ENCODE results near the gene CHRNG.

The CHRNG gene

DNA sequence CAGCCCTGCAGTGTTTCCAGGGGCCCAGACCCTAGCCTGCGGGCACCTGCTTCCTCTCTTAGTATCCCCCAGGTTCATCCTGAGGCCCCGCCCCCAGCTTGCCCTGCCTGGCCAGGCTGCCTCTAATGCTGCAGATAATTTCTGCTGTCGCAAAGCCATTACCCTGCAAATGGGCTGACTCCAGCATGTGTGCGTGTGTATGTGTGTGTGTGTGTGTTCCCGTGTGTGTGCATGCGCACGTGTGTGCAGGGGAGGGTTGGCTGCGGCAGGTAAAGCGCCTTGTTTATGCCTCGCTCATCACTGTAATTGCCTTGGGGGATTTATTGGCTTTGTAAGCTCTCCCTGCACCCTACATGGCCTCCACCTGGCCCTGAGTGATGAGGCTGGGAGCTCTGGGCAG is 26.9 kb upstream of the CHRNG start:
- Histone ChIP-seq H3K9me3 (ENCODE audit: control insufficient read depth, low read length) (no peaks in the 10 kb centered on the region), H3K27me3 (ENCODE audit: control insufficient read depth, insufficient read depth, low read length) (peaks cover 16% of the 10 kb centered on the region), H3K36me3 (ENCODE audit: control insufficient read depth, insufficient read depth, low read length) (no peaks in the 10 kb centered on the region), H3K4me1 (ENCODE audit: control insufficient read depth, insufficient read depth, low read length) (no peaks in the 10 kb centered on the region), H3K9ac (ENCODE audit: low read length) (no peak overlapping the region), H3K4me3 (ENCODE audit: low read length) (no peak overlapping the region)

DNA sequence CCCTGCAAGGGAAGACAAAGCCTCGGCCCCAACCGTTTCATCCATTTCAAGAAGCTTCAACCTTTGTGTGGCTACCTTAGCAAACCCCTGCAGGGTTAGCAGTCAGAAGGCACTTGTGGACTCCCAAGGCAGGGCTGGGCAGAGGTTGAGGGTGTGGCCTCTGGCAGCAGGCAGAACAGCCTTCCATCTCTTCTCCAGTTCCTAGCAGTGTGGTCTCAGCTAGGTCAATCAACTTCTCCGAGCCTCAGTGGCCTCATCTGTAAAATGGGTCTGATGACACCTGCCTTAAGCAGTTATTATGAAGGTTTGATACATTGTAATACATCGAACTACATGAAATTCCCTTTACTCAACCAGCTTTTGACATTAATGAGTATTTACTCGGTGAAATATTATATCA is 26.1 kb upstream of the CHRNG start:
- Histone ChIP-seq H3K9me3 (ENCODE audit: control insufficient read depth, low read length) (no peaks in the 10 kb centered on the region), H3K9ac (ENCODE audit: low read length) (no peak overlapping the region), H3K27me3 (ENCODE audit: control insufficient read depth, insufficient read depth, low read length) (peaks cover 16% of the 10 kb centered on the region), H3K36me3 (ENCODE audit: control insufficient read depth, insufficient read depth, low read length) (no peaks in the 10 kb centered on the region), H3K4me3 (ENCODE audit: low read length) (no peak overlapping the region), H3K4me1 (ENCODE audit: control insufficient read depth, insufficient read depth, low read length) (no peaks in the 10 kb centered on the region)

DNA sequence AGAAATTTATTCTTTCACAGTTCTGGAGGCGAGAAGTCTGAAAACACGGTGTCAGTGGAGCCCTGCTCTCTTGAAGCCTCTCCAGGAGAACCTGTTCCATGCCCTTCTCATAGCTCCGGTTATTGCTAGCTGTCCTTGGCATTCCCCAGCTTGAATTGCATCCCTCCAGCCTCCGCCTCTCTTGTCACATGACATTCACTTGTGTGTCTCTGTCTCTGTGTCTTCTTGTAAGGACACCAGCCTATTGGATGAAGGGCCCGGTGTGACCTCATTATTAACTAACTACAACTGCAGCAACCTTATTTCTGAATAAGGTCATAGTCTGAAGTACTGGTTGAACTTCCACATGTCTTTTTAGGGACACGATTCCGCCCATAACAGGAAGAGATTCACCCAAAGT is 23.9 kb upstream of the CHRNG start:
- H3K4me1 ChIP-seq (ENCODE audit: control insufficient read depth, insufficient read depth, low read length) = no peaks in the 10 kb centered on the region
- H3K9me3 ChIP-seq (ENCODE audit: control insufficient read depth, low read length) = no peaks in the 10 kb centered on the region
- peaks cover 16% of the 10 kb centered on the region for H3K27me3 ChIP-seq (ENCODE audit: control insufficient read depth, insufficient read depth, low read length)

DNA sequence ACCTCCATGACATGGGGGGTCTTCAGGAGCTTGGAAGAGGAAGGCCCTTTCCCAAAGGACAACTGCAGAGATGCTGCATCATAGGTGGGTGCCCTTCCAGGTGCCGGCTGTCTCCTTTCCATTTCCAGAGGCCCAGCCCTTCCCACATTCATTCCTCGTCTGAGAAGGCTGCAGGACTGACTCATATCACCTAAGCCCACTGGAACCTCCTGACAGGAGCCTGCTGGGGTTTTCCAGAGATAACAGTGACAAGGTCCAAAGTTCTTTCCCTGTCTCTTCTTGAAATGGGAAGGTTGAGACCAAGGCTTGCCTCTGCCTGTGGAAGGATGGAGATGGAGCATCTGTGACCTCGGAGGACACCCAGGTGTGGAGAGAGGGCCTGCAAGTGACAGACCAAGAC is 22.9 kb upstream of the CHRNG start:
- no peak overlapping the region for H3K4me3 ChIP-seq (ENCODE audit: low read length)
- no peaks in the 10 kb centered on the region for H3K4me1 ChIP-seq (ENCODE audit: control insufficient read depth, insufficient read depth, low read length)
- H3K27me3 ChIP-seq (ENCODE audit: control insufficient read depth, insufficient read depth, low read length) = peaks cover 17% of the 10 kb centered on the region
- H3K9ac ChIP-seq (ENCODE audit: low read length) = no peak overlapping the region
- H3K9me3 ChIP-seq (ENCODE audit: control insufficient read depth, low read length) = no peaks in the 10 kb centered on the region
- no peaks in the 10 kb centered on the region for H3K36me3 ChIP-seq (ENCODE audit: control insufficient read depth, insufficient read depth, low read length)

More for the DNA sequence above, 23.9 kb upstream of the CHRNG start:
- Histone ChIP-seq H3K36me3 (ENCODE audit: control insufficient read depth, insufficient read depth, low read length) (no peaks in the 10 kb centered on the region), H3K4me3 (ENCODE audit: low read length) (no peak overlapping the region), H3K9ac (ENCODE audit: low read length) (no peak overlapping the region)

DNA sequence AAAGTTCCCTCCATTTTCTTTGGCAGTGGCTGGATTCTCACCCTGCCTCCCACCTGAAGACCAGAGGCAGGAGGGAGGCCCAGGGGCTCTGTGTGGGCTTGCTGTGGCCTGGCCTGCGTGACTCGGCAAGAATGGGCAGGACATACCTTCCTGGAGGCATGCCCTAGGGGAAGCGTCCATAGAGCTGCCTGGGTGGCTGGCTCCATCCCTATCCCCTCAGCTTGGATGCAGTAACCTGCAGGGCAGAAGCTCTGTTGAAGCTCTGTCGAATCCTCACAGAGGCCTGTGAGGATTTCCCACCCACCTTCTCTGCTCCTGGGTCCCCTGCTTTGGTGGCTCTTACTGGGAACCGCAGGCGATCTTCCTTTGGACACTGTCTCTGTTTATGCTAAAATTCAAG is 20.6 kb upstream of the CHRNG start:
- Histone ChIP-seq H3K36me3 (ENCODE audit: control insufficient read depth, insufficient read depth, low read length) (no peaks in the 10 kb centered on the region), H3K9ac (ENCODE audit: low read length) (no peak overlapping the region), H3K4me3 (ENCODE audit: low read length) (no peak overlapping the region), H3K4me1 (ENCODE audit: control insufficient read depth, insufficient read depth, low read length) (peaks cover 6% of the 10 kb centered on the region), H3K27me3 (ENCODE audit: control insufficient read depth, insufficient read depth, low read length) (peaks cover 29% of the 10 kb centered on the region), H3K9me3 (ENCODE audit: control insufficient read depth, low read length) (no peaks in the 10 kb centered on the region)

DNA sequence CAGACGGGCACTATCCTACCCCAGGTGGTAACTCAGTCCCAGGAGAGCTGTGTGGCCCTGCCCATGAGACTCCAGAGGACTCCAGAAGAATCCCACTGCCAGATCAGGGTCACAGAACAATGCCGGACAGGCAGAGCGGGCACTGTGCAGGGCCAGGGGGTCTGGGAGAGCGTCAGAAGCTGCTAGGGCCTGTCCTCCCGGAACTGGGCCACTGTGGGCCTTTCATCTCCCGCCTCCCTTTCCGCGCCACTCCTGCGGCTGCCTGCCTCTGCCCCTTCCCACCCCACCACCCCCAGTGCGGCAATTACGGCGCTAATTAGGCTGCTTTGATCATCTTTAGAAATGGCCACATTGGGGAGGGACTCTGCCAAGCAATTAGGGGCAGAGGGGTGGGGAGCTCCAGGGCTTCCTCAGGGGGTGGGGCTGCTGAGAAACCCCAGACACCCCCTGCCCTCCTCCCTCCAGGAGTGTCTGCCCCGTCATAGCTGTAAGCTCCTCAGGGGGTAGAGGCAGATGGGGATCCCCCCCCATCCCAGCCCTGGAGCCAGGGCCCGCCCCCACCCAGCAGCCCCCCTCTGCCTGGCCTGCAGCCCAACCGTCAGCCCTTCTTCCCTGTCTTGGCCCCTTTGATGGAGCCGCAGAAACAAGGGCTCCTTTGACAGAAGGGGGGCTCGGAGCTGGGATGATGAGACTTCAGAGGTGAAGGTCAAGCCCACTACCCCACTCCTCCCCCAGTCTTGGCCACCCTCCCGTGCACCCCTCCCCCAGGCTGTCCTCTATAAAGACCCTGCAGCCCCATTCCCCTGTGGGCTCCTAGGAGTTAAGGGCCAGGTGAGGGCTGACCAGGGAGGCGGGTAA is 19.7 kb upstream of the CHRNG start, which contains the start of gene PRSS56:
PRSS56 (plus strand) TSS at position 808 of the 858 bp plus-strand sequence. CDS start 211 bp downstream, outside the sequence.
- Histone ChIP-seq H3K4me3 (ENCODE audit: low read length) (no peak within 1 kb of the TSS), H3K4me1 (ENCODE audit: control insufficient read depth, insufficient read depth, low read length) (peaks cover 12% of the 10 kb centered on the region), H3K27me3 (ENCODE audit: control insufficient read depth, insufficient read depth, low read length) (peaks cover 38% of the 10 kb centered on the region), H3K36me3 (ENCODE audit: control insufficient read depth, insufficient read depth, low read length) (no peaks in the 10 kb centered on the region), H3K9ac (ENCODE audit: low read length) (no peak within 1 kb of the TSS), H3K9me3 (ENCODE audit: control insufficient read depth, low read length) (no peaks in the 10 kb centered on the region)

DNA sequence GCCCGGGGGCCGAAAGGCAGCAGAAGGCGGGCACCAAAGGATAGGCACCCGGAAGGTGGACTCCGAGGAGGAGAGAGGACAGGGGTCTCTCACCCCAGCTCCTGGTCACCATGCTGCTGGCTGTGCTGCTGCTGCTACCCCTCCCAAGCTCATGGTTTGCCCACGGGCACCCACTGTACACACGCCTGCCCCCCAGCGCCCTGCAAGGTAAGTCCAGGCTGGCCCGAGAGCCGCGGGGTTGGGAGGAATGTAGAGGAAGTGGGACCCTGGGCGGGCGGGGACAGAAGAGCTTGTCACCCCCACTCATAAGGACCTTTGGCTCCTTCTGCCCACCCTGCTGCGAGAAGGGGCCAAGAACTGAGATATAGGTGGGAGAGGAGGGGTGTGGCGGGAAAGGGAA is 19.0 kb upstream of the CHRNG start:
- Histone ChIP-seq H3K36me3 (ENCODE audit: control insufficient read depth, insufficient read depth, low read length) (no peaks in the 10 kb centered on the region), H3K4me3 (ENCODE audit: low read length) (no peak overlapping the region), H3K27me3 (ENCODE audit: control insufficient read depth, insufficient read depth, low read length) (peaks cover 45% of the 10 kb centered on the region), H3K9ac (ENCODE audit: low read length) (no peak overlapping the region), H3K4me1 (ENCODE audit: control insufficient read depth, insufficient read depth, low read length) (peaks cover 12% of the 10 kb centered on the region), H3K9me3 (ENCODE audit: control insufficient read depth, low read length) (no peaks in the 10 kb centered on the region)

DNA sequence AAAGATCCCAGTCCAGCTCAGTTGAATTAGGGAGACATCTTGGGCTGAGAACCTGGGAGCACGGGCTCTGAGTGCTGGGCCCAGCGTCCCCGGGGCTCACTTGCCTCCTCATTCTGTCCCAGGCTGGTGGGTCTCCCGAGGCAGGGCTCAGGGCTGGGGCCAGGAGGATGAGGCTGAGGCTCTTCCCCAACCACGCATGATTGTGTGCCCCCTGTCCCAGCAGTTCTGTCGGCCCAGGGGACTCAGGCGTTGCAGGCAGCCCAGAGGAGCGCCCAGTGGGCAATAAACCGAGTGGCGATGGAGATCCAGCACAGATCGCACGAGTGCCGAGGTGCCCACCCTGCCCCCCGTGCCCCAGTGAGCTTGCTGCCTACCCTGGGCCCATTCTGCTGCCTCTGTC is 18.4 kb upstream of the CHRNG start:
- Histone ChIP-seq H3K9ac (ENCODE audit: low read length) (no peak overlapping the region), H3K36me3 (ENCODE audit: control insufficient read depth, insufficient read depth, low read length) (no peaks in the 10 kb centered on the region), H3K27me3 (ENCODE audit: control insufficient read depth, insufficient read depth, low read length) (peaks cover 47% of the 10 kb centered on the region), H3K4me1 (ENCODE audit: control insufficient read depth, insufficient read depth, low read length) (peaks cover 12% of the 10 kb centered on the region), H3K9me3 (ENCODE audit: control insufficient read depth, low read length) (no peaks in the 10 kb centered on the region), H3K4me3 (ENCODE audit: low read length) (no peak overlapping the region)

DNA sequence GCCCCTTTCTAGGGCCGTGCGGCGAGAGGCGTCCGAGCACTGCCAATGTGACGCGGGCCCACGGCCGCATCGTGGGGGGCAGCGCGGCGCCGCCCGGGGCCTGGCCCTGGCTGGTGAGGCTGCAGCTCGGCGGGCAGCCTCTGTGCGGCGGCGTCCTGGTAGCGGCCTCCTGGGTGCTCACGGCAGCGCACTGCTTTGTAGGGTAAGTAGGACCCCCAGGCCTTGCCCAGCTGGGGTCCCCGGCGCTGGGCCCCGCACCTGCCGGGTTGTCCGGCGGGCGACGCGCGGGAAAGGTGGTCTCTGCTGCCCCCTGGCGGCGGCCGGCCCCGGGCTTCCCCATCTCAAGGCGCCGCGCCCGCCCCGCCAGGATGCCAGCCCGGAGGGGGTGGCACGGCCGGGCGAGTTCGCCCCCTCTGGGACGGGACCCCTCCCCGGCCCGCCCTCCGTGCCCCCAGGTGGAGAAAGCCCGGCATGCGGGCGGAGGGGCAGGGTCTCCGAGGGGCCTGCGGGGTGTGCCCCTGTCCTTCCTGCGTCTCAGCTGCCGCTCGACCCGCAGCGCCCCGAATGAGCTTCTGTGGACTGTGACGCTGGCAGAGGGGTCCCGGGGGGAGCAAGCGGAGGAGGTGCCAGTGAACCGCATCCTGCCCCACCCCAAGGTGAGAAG is 17.4 kb upstream of the CHRNG start:
- H3K9me3 ChIP-seq (ENCODE audit: control insufficient read depth, low read length) = no peaks in the 10 kb centered on the region
- no peak overlapping the region for H3K9ac ChIP-seq (ENCODE audit: low read length)
- H3K27me3 ChIP-seq (ENCODE audit: control insufficient read depth, insufficient read depth, low read length) = peaks cover 50% of the 10 kb centered on the region
- peaks cover 12% of the 10 kb centered on the region for H3K4me1 ChIP-seq (ENCODE audit: control insufficient read depth, insufficient read depth, low read length)
- no peaks in the 10 kb centered on the region for H3K36me3 ChIP-seq (ENCODE audit: control insufficient read depth, insufficient read depth, low read length)
- no peak overlapping the region for H3K4me3 ChIP-seq (ENCODE audit: low read length)

DNA sequence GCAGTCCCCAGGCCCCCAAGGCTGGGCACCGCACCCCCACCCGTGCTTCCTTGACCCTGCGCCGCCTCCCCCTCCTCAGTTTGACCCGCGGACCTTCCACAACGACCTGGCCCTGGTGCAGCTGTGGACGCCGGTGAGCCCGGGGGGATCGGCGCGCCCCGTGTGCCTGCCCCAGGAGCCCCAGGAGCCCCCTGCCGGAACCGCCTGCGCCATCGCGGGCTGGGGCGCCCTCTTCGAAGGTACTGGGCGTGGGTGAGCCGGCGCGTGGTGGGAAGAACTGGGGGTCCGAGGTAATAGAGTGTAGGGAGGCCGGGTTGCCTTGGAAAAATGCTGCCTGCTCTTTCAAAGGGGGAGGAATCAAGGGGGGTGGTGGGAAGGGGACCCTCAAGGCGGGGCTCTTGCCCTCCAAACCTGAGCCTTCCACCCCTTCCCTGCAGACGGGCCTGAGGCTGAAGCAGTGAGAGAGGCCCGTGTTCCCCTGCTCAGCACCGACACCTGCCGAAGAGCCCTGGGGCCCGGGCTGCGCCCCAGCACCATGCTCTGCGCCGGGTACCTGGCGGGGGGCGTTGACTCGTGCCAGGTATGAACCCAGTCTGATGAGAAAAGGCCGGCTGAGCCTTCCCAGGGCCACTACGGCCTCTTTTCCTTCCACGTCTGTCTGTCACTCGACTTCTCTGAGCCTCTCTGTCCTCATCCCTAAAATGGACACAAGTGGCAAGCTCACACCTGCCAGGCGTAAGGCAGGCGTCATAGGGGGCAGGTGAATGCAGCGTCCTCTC is 16.7 kb upstream of the CHRNG start:
- Histone ChIP-seq H3K36me3 (ENCODE audit: control insufficient read depth, insufficient read depth, low read length) (no peaks in the 10 kb centered on the region), H3K27me3 (ENCODE audit: control insufficient read depth, insufficient read depth, low read length) (peaks cover 50% of the 10 kb centered on the region), H3K4me1 (ENCODE audit: control insufficient read depth, insufficient read depth, low read length) (peaks cover 12% of the 10 kb centered on the region), H3K9me3 (ENCODE audit: control insufficient read depth, low read length) (no peaks in the 10 kb centered on the region), H3K9ac (ENCODE audit: low read length) (no peak overlapping the region), H3K4me3 (ENCODE audit: low read length) (no peak overlapping the region)

DNA sequence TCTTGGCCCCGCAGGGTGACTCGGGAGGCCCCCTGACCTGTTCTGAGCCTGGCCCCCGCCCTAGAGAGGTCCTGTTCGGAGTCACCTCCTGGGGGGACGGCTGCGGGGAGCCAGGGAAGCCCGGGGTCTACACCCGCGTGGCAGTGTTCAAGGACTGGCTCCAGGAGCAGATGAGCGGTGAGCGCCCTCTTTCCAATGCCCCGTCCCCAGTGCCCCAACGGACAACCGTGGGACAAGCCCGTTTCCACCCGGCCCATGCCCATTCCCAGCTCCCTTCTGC is 16.1 kb upstream of the CHRNG start:
- Histone ChIP-seq H3K36me3 (ENCODE audit: control insufficient read depth, insufficient read depth, low read length) (no peaks in the 10 kb centered on the region), H3K4me1 (ENCODE audit: control insufficient read depth, insufficient read depth, low read length) (peaks cover 12% of the 10 kb centered on the region), H3K4me3 (ENCODE audit: low read length) (no peak overlapping the region), H3K9ac (ENCODE audit: low read length) (no peak overlapping the region), H3K9me3 (ENCODE audit: control insufficient read depth, low read length) (no peaks in the 10 kb centered on the region), H3K27me3 (ENCODE audit: control insufficient read depth, insufficient read depth, low read length) (peaks cover 50% of the 10 kb centered on the region)
